NB4 (cell line): ENCODE measurements around the gene PAGE2B.

Experiments used
- DNase-seq: peaks from one replicate; pipeline ENCODE4 v3.0.0; 2010; ENCODE audit warnings: low read depth
- H3K4me3 ChIP-seq: one replicate; pipeline ENCODE4 v1.5.1; 2011; ENCODE audit warnings: mild to moderate bottlenecking, low read depth, low read length, moderate library complexity
- CTCF ChIP-seq: IDR thresholded peaks from one replicate; pipeline ENCODE4 v1.5.1; 2012; ENCODE audit warnings: low read depth, low read length
- MAX ChIP-seq: IDR thresholded peaks from 2 replicates; pipeline ENCODE4 v1.6.1; 2011; ENCODE audit warnings: low read depth, low read length
- MYC ChIP-seq: IDR thresholded peaks from 2 replicates; pipeline ENCODE4 v1.6.1; 2011; ENCODE audit warnings: low read depth, low read length
- POLR2A ChIP-seq: IDR thresholded peaks from 2 replicates; pipeline ENCODE4 v1.6.1; 2011; ENCODE audit warnings: mild to moderate bottlenecking; ENCODE audit not compliant: insufficient read length; ENCODE audit errors: extremely low read depth

Gene PAGE2B

GRCh38 chrX:55074851-55075467, at the start of gene PAGE2B:
PAGE2B (plus strand) TSS chrX:55075030; CDS start chrX:55076042, 1,012 bp downstream.
- no peak for DNase-seq
- TF ChIP-seq POLR2A = no peak
- TF ChIP-seq CTCF = no peak
- TF ChIP-seq MYC = no peak
- TF ChIP-seq MAX = no peak
- no peak within 1 kb of the TSS for H3K4me3 ChIP-seq

- TF ChIP-seq POLR2A (no peak), MYC (no peak), MAX (no peak), CTCF (no peak)
- H3K4me3 ChIP-seq = no peak overlapping the region
- no peak for DNase-seq
Measured at GRCh38 chrX:55026143-55026542, 48.7 kb upstream of the PAGE2B start.

- H3K4me3 ChIP-seq = no peak overlapping the region
- DNase-seq = no peak
- no peak for TF ChIP-seq CTCF
- TF ChIP-seq MAX = no peak
- no peak for TF ChIP-seq POLR2A
- TF ChIP-seq MYC = no peak
Measured at GRCh38 chrX:55026840-55027239, 48.0 kb upstream of the PAGE2B start.

GRCh38 chrX:55028040-55028439, 46.8 kb upstream of the PAGE2B start:
- no peak for DNase-seq
- TF ChIP-seq CTCF (no peak), MYC (no peak), POLR2A (no peak), MAX (no peak)
- no peak overlapping the region for H3K4me3 ChIP-seq

GRCh38 chrX:55028611-55029010, 46.2 kb upstream of the PAGE2B start:
- no peak for DNase-seq
- TF ChIP-seq POLR2A (no peak), MAX (no peak), MYC (no peak), CTCF (no peak)
- H3K4me3 ChIP-seq = no peak overlapping the region

- no peak for TF ChIP-seq CTCF
- no peak for TF ChIP-seq MYC
- TF ChIP-seq POLR2A = no peak
- H3K4me3 ChIP-seq = no peak overlapping the region
- DNase-seq = no peak
Measured at GRCh38 chrX:55029291-55029690, 45.5 kb upstream of the PAGE2B start.
